ENCODE measurements around the gene TRIM52.

TRIM52 gene

DNA sequence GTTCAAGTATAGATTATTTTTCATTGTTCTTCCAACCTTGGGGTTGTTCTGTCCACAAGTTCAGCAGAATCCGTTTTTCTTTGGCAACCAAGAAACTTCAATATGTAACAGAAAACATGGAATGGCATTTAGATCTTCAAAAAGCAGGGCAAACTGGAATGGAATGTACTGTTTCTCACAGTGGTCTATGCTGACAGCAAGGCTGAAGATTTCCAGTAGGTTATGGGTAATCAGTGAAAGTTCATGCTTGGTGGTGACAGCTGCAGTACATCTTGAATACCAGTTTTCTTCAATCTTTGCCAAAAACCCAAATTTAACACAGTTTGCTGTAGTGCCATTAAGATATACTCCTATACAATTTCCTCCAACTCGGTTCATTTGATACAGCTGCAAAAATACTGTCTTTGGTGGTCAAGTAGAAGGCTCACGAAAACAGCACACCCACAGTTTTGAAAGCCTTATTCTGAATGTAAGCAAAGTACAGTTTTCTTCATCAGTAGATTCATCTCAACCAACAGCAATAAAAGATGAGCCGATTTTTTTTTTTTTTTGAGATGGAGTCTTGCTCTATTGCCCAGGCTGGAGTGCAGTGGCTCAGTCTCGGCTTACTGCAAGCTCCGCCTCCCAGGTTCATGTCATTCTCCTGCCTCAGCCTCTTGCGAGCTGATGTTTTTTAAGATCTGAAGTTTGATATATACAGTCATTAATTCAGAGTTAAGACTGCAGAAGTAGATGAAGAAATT, 4.9 kb downstream of the TRIM52 start:
- DNase-seq: no peak

DNA sequence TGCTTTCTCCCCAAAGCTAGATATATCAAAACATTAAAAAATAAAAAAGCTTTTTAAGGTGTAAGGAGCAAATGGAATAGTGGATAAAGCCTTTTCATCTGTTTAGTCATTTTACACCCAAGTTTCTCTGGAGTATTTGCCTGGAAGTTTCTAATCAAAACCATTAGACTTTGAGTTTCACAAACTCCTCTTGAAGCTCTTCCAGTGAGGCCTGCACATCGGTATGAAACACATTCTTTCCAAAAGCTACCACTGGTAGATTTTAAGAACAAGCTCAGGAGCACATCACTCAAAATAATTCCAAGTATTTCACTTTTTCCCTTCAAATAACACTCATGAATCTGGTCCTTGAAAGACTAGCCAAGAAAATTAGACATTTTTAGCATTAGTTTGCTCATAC, 5.7 kb downstream of the TRIM52 start:
- DNase-seq: no peak

DNA sequence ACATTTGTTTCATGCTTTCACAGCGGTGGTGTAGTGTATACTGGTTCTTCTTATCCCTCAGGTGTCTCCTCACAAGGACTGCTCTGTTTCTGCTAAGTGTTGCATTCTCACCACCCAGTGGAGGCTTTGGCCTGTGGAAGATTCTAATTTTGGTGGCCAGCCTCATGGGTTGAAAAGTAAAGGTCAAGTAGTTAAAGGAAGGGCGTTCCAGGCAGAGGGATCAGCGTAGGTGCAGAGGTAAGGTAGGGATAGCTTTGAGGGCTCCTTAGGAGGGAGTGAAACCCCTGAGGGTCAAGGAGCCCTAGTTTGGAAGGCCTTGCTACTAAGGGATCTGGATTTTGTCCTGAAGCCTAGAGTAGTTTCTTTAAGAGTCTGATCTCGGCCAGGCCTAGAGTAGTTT, 12.7 kb downstream of the TRIM52 start:
- no peak for DNase-seq

DNA sequence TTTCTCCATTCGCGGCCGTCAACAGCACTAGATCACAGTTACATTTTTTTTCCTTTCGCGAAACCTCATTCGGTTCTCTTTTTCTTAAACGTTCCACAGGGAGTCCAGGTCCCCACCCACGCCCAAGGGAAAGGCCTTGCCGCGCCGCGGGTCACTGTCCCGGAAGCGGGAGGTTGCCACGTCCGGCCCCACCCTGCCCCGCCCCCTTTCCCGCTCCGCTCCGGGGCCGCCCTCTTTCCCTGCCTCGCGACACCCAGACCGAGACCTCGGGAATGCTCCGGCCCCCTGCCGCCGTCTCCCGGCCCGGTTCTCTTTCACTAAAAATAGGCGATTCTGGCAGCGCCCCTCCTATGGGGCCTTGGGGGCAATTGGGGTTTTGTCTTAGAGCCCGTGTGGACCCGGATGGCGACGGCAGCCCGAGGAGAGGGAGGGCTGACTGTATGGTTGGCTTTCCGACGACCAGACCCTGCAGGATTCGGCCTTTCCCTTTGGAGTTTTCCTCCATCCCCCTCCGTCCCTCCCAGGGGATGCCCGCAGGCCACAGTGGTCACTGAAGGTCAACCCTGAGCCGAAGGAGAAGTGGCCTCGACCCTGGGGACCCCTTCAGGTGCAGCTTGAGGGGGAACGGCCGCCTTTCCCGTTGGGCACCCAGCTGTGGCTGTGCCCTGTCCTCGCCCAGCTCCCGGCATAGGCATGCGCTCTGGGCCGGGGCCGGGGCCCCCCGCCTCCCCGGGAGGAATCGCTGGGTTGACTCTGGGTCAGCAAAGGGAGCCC, 14.5 kb downstream of the TRIM52 start:
- DNase-seq: peak; percentile 81

DNA sequence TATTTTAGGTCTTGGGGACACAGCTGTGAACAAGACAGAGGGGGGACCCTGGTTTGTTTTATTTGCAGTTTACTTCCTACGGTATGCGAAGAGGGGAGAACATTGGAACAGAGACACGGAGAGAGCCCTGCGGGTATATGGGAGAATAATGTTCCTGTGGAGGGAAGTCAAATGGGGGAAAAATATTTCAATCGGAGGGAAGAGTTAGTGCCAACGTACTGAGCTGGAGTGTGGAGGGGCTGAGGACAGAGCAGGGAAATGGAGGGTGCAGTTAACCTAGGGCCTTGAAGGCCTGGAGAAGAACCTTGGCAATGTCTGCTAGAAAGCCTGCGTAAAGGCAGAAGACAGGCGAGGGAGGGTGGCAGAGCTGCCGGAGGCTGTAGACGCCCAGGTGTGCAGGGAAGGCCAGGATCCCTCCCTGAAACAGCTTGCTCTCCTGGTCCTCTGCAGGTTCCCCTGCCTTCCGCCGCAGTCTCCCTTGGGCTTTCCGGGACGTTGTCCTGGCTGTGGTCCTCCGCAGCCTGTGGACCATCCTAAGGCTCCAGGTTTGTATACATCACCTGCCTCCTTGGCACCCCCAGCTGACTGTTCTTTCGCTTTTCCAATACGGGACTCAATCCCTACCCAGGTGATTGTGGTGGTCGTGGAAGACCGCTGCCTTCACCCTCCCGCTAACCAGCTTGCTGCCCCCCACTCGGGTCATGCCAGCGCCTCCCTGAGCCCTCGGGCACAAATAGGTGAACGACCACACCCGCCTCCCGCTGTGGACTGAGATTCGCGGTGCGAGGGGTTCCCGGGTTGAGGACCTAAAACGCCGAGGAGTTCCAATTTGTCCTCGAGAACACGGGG, 15.3 kb downstream of the TRIM52 start:
- no peak for DNase-seq

DNA sequence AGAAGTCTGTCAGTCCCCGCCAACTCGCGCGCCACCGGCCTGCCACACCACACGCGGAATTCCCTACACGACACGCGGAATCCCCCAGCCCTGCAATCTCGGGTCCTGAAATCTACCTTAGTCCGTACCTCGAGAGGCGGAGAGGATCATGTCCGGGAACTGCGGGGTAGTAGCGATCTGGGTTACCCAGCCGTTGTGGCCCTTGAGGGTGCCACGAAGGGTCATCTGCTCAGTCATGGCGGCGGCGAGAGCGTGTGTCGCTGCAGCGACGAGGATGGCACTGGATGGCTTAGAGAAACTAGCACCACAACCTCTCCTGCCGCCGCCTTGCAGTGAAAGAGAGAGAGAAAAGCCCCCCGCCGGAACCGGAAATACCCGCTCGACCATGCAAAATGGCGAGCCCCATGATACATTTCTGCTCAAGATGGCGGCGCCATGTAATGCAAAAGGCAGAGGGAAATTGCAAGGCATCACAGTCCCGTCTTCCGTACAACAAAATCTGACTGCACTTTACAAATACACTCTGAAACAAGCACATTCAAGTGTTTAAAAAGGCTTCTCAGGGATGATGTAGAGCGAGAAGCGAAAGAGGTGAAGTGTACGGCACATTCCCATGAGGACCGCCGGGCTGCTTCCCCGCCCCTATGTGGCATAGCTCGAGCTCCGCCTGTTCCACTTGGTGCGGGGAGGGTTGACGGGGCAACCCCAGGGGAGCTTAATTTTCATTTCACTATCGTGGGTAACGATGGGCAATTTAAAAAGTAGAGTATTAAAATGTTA, 17.2 kb downstream of the TRIM52 start, which contains the start of gene RACK1:
Gene RACK1, minus strand, starts transcription at position 343 of the 780 bp plus-strand sequence. Its CDS starts 106 bp downstream, at position 237.
- DNase-seq: peak; percentile 86

DNA sequence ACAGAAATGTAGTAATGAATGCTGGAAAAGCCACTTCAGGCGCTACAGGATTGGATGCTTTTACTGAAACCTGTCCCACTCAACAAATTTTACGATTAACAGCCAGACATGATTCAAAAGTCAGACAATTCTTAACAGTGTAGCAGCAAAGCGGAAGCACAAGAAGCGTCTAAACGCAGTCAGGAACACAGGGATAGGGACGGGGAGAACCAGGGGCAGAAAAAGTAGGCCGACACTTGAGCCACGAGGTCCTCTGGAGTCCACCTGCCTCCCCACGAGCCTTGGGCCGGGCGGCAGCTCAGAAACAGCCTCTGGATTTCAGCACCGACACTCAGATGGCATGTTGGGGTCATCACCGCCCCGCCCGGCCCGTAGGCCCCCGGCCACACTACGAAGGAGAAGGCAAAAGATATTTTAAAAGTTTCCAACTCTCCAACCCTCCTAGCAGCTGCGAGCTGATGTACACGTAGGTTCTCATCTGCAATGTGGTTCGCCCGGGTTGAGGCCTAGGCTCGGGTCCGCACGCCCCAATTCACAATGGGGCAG, 17.9 kb downstream of the TRIM52 start:
- no peak for DNase-seq

DNA sequence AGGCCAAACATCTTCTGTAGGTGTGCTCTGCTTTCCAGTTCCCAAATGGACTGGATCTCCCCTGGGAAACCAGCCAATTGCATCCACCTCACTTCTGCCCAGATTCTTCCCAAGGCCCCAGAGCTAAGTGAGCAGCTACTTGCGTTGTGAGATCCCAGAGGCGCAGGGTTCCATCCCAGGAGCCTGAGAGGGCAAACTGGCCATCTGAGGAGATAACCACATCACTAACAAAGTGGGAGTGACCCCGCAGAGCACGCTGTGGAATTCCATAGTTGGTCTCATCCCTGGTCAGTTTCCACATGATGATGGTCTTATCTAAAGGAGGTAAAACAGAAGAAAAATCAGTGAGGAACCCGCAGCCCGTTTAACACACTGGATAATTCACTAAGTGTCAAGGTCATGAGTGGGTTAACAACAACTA, 18.9 kb downstream of the TRIM52 start:
- no peak for DNase-seq

DNA sequence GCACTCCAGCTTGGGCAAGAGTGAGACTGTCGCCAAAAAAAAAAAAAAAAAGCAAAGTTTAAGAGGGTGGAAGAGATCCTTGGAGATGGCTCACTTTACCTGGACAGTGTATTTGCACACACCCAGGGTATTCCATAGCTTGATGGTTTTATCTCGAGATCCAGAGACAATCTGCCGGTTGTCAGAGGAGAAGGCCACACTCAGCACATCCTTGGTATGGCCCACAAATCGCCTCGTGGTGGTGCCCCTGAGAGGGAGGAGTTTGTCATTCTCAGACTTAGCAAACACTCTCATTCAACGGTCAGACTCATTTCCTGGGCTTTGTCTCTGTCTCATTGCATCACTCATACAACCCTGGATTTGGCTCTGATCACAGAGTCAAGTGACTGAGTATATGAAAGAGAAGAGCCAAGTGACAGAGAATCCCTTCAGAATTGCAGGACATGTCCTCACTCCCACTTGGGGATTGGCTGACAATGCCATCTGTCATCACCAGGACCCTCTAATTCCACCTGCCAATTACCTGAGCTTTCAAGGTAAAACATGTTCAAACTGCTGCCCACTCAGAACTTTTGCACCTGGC, 19.5 kb downstream of the TRIM52 start:
- no peak for DNase-seq

DNA sequence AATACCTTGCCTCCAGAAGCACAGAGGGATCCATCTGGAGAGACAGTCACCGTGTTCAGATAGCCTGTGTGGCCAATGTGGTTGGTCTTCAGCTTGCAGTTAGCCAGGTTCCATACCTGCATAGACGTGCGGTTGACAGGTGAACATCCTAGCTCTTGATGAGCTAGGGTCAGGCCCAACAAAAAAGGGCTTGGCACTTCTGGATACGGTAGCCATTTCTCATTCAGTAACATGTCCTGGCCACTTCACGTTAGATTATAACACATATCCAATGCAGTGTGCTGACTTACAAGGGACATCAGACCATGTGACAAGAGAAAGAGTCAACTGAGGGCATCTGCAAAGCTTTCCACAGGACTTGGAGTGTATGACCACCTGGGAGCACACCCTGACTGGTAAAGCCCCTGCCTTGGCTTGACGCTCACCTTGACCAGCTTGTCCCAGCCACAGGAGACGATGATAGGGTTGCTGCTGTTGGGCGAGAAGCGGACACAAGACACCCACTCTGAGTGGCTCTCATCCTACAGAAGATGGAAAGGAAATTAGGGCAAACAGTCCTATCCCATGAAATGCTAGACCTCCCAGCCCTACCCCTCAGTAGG, 21.8 kb downstream of the TRIM52 start:
- DNase-seq: no peak

DNA sequence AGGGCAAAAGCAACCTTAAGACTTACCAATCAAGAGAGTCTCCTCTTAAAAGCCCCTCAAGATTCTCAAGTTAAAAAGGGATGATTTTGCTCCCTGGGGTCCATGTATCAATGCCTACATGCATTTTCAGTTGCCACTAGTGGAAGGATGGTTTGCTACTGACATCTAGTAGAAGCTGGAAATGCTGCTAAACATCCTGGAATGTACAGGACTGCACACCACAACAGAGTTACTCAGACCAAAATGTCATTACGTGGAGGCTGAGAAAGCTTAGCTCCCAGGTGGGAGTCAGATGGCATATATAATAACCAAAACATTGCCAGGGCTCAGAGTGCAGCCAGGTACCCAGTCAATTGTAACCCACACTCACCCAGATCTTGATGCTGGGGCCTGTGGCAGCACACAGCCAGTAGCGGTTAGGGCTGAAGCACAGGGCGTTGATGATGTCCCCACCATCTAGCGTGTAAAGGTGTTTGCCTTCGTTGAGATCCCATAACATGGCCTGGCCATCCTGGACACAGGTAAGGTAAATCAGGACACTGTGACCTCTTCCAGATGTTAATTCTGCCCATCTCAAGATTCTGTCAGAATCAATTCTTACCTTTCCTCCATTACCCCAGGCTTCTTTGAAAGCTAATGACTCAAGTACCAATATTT, 23.1 kb downstream of the TRIM52 start:
- no peak for DNase-seq

DNA sequence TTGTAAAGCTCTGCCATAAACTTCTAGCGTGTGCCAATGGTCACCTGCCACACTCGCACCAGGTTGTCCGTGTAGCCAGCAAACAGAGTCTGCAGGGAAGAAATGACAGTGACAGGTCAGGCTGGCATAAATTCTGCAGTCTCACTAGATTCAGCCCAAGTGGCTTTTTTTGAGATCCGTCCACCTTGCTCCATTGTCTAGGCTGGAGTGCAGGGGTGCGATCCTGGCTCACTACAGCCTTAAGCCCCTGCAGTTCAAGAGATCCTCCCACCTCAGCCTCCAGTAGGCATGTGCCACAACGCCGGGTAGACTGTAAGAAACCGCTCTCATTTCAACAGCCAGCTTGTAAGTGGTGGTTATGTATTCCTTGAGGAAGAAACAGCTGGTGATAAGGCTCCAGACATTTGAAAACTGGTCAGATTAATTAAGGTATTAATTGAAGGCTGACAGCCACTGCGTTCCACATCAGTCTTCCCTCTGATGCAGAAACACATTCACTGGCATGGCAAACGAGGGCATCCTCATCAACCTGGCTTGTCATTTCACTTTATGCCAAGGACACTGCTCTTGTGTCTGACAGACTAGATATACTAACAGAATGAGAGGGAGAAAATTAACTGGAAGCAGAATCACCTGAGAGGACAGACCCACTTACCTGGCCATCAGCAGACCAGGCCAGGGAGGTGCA, 23.8 kb downstream of the TRIM52 start:
- DNase-seq: no peak

DNA sequence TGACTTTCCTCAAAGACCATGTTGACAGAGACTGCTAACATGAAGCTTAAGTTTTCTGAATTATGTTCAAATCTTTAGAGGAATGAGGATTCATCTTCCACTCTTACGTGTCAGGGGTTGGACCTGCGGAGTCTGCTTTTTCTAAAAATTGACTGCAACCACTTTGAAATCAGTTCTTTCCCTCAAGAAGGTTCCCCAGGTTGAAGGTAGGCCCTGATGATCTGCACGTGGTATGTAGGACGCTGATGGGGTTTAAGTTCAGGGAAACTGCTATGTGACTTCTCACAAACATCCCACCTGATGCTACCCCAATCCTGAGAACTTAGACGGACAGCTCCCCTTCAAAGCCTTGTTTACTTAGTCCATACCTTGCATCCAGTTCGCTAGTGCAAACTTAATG, 24.5 kb downstream of the TRIM52 start:
- DNase-seq: no peak

DNA sequence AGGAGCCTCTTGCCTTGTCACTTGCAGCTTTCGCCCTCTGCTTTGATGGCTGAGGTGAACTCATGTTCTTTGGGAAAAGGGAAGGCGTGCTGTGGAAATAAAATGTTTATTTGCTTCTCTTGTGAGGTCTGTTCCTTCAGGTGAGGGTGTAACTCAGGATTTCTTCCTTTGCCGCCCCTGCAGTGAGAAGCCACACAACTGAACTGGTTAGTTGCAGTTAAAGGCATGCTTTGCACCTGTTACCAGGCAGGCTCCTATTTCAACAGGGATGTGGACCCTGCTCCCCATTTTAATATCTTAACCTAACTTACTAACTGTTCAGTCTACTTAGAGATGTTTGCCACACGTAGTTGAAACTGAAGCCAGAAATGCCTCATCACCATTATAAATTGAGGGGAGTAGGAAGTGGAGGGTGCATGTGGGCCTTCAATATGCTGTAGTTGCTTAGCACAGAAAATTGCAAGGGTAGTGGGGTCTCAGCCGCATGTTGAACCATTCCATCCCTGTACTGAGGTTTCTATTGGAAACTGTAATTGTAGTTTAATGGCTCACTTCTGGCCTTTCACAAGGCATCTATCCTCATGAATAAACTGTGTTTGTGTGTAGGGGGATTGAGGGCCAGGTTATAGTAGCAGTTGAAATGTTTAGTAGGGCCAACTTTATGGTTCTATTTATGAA, 25.1 kb downstream of the TRIM52 start:
- no peak for DNase-seq

DNA sequence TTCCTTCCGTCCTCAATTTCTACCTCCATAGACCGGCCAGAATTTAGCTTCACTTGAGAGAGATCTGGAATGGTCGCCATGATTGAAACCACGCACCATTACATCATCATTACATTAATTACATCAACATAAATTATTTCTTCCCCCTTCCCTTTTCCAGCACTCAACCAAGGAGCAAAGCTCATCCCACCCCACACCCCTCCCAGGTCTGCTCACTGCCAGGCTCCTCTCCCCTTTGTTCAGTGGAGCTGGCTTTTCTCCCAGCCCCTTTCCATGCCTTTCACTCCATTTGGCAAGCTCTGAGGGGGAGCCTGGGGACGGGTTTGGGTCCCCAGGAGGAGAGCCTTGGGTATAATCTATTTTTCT, 25.6 kb downstream of the TRIM52 start:
- no peak for DNase-seq

DNA sequence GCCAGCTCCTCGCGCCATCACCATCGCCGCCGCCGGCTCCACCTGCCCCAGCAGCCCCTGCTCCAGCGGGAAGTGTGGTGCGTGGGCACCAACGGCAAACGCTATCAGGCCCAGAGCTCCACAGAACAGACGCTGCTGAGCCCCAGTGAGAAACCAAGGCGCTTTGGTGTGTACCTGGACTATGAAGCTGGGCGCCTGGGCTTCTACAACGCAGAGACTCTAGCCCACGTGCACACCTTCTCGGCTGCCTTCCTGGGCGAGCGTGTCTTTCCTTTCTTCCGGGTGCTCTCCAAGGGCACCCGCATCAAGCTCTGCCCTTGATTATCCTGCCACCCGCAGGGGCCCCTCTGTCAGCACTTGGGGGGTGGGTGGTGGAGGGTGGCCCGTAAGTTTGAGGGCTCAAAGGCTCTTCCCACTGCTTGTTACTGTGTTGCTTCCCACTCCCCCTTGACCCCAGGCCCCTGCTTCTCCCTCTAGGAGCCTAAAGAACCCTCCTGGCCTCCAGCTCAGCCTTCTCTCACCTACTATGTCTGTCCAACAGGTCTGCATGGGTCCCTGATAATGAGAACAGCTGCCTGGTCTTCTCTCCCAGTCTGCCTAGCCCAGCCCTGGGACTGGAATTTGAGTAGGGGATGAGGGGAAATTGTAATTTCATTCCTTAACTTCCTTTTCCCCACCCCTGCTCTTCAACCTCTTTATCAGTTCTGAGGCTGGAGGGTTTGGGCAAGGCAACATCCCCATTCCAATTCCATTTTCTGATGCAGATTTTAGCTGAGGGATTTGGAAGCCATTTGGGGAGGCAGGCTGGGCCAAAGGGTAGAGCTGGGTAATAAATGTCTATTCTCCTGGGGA, 26.3 kb downstream of the TRIM52 start:
- DNase-seq: no peak

DNA sequence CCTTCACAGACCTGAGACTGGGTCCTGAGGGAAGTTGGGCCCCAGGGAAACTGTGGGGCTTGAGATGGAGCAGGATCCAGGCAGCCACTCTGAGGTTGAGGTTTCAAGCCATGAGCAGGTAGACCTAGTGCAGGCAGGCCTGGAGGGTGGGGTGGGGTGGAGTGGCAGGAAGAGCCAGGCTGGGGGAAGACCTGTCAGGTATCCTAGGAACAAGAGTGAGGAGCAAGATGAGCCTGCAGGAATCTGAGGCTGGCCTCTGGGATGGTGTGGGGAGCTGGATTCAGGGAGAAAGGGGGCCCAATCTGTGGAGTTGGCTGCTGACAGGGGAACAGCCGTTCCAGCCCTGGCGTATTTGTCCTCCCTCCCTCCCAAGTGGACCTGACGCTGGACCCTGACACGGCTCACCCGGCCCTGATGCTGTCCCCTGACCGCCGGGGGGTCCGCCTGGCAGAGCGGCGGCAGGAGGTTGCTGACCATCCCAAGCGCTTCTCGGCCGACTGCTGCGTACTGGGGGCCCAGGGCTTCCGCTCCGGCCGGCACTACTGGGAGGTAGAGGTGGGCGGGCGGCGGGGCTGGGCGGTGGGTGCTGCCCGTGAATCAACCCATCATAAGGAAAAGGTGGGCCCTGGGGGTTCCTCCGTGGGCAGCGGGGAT, 27.0 kb downstream of the TRIM52 start:
- DNase-seq: no peak
